GM19238 (cell line): Measurements from ENCODE around the gene NOP16.

Experiments
- DNase-seq: peaks from one replicate; pipeline ENCODE4 v3.0.0; 2011; ENCODE audit warnings: low spot score; ENCODE audit not compliant: insufficient read length

NOP16 gene

GRCh38 chr5:176386491-176386890, 1.9 kb downstream of the NOP16 start:
- no peak for DNase-seq

GRCh38 chr5:176384991-176385390, 3.4 kb downstream of the NOP16 start:
- DNase-seq, result no peak

DNA sequence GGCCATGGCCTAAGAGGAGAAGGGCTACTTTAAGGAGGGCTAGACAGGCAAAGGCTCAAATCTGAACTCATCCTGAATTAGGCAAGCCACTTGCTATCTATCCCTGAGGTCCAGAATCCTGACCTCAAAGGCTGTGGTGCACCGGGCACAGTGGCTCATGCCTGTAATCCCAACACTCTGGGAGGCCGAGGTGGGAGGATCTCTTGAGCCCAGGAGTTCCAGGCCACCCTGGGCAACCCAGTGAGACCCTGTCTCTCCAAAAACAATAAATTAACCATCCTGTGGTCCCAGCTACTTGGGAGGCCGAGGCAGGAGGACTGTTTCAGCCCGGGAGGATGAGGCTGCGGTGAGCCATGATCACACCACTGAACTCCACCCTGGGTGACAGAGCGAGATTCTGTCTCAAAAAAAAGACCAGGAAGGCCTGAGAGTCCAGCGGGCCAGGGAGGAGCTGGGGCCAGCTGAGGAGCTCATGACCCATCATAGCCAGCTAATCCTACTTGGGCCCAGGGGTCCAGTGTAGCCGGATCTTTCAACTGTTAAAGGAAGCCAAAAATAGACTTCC, 4.0 kb downstream of the NOP16 start:
- DNase-seq, result no peak

GRCh38 chr5:176383961-176384360, 4.4 kb downstream of the NOP16 start:
- no peak for DNase-seq

- no peak for DNase-seq
These were observed 5.0 kb downstream of the NOP16 start for GRCh38 chr5:176383248-176383905.

- DNase-seq, result no peak
These were observed 5.7 kb downstream of the NOP16 start for GRCh38 chr5:176382721-176383120.

- DNase-seq, result no peak
These were observed 6.4 kb downstream of the NOP16 start for GRCh38 chr5:176381979-176382378.

DNA sequence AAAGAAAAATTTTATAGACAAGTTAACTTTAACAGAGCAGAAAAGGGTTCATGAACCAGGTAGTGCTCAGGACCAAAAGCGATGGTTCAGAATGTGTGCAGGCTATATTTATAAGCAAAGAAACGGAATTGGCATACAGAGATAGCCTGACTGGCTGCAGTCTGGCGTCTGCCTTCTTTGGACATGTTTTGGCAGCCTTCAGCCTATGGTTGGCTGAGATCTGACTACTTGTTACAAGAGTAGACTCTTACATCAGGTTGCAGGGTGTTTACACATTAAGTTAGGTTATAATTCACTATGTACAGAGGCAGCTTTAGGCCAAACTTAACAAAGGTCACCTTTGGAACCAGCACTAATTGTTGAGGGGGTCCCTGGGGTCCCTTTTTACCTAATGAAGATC, 7.0 kb downstream of the NOP16 start:
- DNase-seq, result no peak

- DNase-seq, result no peak
These were observed 8.5 kb downstream of the NOP16 start for GRCh38 chr5:176379881-176380280.

- DNase-seq, result no peak
These were observed 15.1 kb downstream of the NOP16 start for GRCh38 chr5:176373100-176373818.

- no peak for DNase-seq
These were observed 16.5 kb downstream of the NOP16 start for GRCh38 chr5:176371621-176372539.

GRCh38 chr5:176369934-176370711, 18.3 kb downstream of the NOP16 start:
- DNase-seq, result no peak

GRCh38 chr5:176368726-176369125, 19.7 kb downstream of the NOP16 start:
- no peak for DNase-seq

GRCh38 chr5:176366232-176366894, 22.0 kb downstream of the NOP16 start:
- DNase-seq, result no peak

- peak; percentile 64 for DNase-seq
These were observed 22.8 kb downstream of the NOP16 start, which contains the start of gene ARL10 for GRCh38 chr5:176365351-176366231. ARL10 (plus strand) TSS chr5:176365487; CDS start chr5:176365564, 77 bp downstream.

DNA sequence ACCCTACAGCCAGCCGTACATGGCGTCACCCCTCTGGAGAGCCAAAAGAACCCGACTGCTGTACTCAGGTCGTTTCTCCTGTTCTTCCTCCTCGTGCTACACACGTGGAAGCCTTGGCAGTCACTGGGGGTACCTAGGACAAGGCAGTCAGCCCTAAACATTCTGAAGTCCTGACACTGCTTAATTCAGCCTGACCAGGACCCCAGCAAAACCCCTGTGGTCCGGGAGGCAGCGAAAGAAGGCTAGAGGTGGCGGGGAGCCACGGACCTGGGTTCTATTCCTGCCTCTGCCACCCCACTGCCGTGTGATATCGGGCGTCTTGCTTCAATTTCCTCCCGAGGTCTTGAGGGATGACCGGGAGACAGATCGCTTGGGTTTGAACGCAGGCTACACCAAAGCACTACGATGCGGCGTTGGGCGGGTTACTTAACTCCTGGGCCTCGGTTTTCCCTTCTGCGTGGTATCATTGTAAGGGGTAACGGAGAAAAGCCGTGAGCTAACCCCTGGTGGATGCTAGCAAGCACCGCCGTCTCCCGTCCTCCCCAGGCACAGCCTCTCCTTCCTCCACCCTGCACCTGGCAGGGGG, 23.5 kb downstream of the NOP16 start:
- no peak for DNase-seq

DNA sequence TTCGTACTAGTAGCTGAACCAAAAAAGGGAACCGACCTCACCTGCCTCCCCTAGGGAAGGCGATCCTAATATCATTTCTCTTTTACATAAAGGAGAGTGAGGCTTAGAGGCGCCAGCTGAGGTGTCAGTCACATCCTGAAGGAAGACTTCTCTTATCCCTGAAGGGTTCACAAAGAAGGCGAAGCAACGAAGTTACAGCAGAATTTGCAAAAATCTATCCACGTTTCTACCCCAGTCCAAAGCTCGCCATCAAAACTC, 26.2 kb downstream of the NOP16 start:
- no peak for DNase-seq

DNA sequence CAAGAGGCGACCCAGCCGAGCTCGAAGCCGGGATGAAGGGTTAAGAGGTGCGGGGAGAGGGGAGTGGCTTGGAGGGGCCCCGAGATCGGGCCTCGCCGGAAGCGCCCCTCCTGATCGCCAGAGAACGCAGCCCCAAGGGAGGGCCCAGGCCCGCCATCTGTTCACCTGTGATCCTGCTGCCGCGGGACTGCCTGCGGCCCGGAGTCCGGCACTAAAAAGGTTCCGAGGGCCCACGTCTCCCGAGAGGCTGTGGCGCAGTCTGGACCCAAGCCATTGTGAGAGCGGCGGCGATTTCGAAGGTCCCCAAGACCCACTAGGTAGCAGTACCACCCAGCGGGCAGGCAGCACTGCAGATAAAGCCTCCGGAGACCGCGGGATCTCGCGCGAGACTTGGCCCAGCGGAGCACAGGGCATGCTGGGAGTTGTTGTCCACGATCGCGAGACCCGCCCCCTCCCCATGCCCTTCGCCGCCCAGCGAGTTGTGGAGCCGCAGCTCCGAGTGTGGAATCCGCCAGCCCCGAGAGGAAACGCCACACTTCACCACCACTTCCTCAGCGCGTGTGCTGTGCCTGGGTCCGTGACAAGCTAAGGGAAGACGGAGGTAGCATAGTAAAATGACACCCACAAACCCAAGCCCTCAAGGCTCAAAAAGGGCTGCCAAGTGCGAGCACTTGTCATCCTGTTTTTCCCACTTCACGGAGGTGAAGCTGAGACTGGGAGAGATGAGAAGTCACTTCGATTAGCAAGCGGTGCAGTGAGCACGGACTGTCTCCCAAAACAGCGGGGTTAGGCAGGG, 26.8 kb downstream of the NOP16 start, which contains the start of gene KIAA1191:
TSS of gene KIAA1191 (minus strand) at position 328 of the 796 bp plus-strand sequence. CDS start 2,256 bp downstream, outside the sequence.
- peak; percentile 84 for DNase-seq
